Panc1 (cell line): ENCODE results near the gene GLIPR1L1.

Source experiments
- CTCF ChIP-seq: fragments of 450-650 bp; IDR thresholded peaks from 2 replicates; pipeline ENCODE4 v1.5.1; 2017; ENCODE audit warnings: mild to moderate bottlenecking
- POLR2AphosphoS5 ChIP-seq: IDR thresholded peaks from 2 replicates; pipeline ENCODE4 v1.6.1; 2012; ENCODE audit warnings: mild to moderate bottlenecking, low read depth, low read length, moderate library complexity
- TCF7L2 ChIP-seq: IDR thresholded peaks from 2 replicates; pipeline ENCODE4 v1.6.1; 2011; ENCODE audit warnings: mild to moderate bottlenecking, low read depth, low read length, inconsistent platforms
- TF ChIP-seq, protein P1 (sequence below), 2 experiments: IDR thresholded peaks; 2 replicates each; pipeline ENCODE4 v1.6.1; 2011 to 2012; ENCODE audit warnings: low read depth in 2 of 2, control low read depth in 1 of 2, low read length in 1 of 2, mild to moderate bottlenecking in 1 of 2, moderate library complexity in 1 of 2; ENCODE audit not compliant: insufficient read depth in 1 of 2

- TF ChIP-seq CTCF (no peak), POLR2AphosphoS5 (no peak), TCF7L2 (no peak)
- TF ChIP-seq, protein P1, sequence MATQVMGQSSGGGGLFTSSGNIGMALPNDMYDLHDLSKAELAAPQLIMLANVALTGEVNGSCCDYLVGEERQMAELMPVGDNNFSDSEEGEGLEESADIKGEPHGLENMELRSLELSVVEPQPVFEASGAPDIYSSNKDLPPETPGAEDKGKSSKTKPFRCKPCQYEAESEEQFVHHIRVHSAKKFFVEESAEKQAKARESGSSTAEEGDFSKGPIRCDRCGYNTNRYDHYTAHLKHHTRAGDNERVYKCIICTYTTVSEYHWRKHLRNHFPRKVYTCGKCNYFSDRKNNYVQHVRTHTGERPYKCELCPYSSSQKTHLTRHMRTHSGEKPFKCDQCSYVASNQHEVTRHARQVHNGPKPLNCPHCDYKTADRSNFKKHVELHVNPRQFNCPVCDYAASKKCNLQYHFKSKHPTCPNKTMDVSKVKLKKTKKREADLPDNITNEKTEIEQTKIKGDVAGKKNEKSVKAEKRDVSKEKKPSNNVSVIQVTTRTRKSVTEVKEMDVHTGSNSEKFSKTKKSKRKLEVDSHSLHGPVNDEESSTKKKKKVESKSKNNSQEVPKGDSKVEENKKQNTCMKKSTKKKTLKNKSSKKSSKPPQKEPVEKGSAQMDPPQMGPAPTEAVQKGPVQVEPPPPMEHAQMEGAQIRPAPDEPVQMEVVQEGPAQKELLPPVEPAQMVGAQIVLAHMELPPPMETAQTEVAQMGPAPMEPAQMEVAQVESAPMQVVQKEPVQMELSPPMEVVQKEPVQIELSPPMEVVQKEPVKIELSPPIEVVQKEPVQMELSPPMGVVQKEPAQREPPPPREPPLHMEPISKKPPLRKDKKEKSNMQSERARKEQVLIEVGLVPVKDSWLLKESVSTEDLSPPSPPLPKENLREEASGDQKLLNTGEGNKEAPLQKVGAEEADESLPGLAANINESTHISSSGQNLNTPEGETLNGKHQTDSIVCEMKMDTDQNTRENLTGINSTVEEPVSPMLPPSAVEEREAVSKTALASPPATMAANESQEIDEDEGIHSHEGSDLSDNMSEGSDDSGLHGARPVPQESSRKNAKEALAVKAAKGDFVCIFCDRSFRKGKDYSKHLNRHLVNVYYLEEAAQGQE (IDR thresholded peaks at IDR 0.05; ENCODE audit: insufficient read depth in 1 of 2, low read depth in 2 of 2, low read length in 1 of 2), result no peak
Measured at GRCh38 chr12:75305412-75306332, 28.8 kb upstream of the GLIPR1L1 start.
